Measurements from ENCODE around the gene ATP8B3. TPM values are rescaled to one million over a fixed set of nuclear protein-coding genes. Genes with fewer than 3 reads are reported as not detected.

The ATP8B3 gene
- total RNA-seq, 1 donor from 2014 or later, result 2.9 TPM

DNA sequence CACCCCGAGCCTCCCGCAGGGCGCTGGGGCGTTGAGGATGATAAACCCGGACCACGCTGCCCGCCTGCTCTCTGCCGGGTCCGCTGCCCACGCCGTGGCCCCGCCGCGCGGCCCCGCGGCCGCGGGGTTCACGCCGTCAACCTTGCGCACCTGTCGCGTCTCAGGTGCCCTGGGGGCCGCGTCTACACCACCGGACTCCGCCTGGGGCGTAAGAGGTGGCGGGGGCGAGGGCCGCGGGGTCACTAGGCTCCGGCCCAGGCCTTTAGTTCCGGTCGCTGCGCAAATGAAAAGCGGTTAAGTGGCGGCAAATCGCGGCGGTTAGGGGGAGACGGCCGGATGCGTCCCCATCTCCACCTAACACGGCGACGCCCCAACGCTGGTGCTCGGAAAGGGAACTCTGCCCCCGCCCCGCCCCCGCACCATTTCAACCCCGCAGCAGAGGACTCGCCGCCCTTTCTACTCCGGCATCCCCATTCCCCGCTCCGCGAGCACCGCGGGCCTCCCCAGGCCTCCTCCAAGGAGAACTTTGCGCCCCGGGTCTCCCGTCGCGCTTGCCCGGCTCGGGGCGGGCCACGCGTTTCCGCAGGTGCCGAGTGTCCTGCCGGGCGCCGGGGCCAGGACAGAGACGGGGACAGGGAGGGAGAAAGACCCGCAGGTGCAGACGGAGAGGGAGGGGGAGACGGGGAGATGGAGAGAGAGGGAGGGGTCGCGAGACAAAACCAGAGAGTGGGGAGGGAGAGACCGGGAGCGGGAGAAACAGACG lies 54.4 kb downstream of the ATP8B3 start:
- DNase-seq (ENCODE audit: low spot score), result no peak

DNA sequence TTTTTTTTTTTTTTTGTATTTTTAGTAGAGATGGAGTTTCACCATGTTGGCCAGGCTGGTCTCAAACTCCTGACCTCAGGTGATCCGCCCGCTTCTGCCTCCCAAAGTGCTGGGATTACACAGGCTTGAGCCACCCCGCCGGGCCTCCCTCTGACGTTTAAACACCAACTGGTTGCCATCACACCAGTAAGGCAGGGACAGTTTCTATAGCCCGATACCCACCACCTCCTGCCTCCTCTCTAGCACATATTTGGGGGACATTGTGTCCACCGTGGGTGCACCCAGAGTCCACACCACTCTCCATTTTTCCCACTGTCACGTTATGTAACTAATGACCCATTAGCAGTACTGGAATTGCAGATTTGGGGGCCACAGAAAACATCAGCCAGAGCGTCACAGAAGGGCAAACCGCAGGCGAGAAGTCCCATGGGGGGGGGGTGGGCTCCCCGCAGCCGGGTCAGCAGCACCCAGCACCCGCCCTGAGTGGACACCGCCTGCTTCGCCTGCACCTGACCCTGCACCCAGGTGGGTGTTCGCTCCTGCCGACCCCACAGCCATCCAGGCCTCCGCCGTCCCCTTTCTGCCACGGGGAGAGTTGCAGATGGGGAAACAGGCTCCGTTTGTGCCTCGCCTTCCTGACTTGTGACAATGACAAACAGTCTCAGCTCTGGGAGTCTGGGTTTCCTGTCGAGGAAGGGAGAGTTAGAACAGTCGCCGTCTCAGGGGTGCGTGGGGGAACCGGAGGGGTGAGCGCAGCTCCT lies 55.2 kb downstream of the ATP8B3 start:
- no peak for DNase-seq (ENCODE audit: low spot score)

DNA sequence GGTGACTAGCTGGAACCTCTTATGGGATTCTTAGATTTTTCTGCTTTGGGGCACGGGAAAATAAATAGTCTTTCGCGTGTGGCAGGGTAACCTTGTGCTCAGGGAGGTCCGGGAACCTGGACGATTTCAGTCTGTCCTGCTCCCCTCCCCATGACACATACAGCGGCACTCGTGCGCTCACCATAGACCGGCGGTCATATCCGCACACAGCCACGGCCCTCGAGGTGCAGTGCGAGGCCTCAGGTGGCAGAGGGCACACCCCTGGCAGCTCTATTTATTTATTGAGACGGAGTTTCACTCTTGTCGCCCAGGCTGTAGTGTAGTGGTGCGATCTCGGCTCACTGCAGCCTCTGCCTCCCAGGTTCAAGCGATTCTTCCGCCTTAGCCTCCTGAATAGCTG lies 55.8 kb downstream of the ATP8B3 start:
- DNase-seq (ENCODE audit: low spot score), result no peak

DNA sequence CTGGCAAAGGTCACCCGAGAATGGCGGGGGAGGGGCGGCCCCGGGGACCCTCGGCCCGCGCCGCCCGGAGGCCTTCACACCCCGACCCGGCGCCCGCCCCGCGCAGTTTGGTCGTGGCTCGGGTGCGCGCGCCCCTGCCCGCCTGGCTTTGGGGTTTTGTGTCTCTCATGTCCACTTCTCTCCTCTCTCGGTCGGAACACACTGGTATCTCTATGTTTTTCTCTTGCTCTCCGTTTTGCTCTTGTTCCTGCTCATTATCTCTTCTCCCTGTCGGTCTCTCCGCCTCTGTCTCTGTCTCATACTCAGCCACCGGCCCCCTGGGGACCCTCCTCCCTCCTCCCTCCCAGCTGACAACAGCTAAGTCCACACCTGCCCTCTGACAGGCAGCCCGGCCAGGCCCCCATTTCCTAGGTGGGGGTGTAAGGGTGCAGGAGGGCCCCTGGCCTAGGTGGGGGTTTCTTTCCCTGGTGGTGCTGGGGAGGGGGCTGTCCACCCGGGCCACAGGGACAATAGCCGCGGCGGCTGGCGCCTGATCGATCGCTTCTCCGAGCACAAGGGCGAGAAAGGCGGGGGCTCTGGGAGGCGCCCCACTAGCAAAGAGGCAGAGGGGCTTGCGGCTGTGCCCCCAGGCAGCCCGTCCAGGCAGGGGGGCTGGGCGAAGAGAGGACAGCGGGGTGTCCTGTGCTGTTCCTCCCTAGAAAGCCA lies 56.5 kb downstream of the ATP8B3 start:
- DNase-seq (ENCODE audit: low spot score), result no peak

GRCh38 chr19:1754636-1755466 lies 57.2 kb downstream of the ATP8B3 start:
- no peak for DNase-seq (ENCODE audit: low spot score)

DNA sequence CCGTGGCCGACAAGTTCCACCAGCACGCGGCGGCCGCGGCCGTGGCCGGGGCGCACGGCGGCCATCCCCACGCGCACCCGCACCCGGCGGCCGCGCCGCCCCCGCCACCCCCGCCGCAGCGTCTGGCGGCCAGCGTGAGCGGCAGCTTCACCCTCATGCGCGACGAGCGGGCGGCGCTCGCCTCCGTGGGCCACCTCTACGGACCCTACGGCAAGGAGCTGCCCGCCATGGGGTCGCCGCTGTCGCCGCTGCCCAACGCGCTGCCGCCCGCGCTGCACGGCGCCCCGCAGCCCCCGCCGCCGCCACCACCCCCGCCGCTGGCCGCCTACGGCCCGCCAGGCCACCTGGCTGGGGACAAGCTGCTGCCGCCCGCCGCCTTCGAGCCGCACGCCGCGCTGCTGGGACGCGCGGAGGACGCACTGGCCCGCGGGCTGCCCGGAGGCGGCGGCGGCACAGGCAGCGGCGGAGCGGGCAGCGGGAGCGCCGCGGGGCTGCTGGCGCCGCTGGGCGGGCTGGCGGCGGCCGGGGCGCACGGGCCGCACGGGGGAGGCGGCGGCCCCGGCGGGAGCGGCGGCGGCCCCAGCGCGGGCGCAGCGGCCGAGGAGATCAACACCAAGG lies 57.9 kb downstream of the ATP8B3 start:
- DNase-seq (ENCODE audit: low spot score), result no peak

- DNase-seq (ENCODE audit: low spot score), result no peak
These were observed 59.0 kb downstream of the ATP8B3 start, which contains the start of gene ONECUT3 for GRCh38 chr19:1752757-1753728. ONECUT3 (plus strand) TSS chr19:1753506; CDS start chr19:1753663, 157 bp downstream.

- DNase-seq (ENCODE audit: low spot score), result no peak
These were observed 59.9 kb downstream of the ATP8B3 start for GRCh38 chr19:1752009-1752756.

DNA sequence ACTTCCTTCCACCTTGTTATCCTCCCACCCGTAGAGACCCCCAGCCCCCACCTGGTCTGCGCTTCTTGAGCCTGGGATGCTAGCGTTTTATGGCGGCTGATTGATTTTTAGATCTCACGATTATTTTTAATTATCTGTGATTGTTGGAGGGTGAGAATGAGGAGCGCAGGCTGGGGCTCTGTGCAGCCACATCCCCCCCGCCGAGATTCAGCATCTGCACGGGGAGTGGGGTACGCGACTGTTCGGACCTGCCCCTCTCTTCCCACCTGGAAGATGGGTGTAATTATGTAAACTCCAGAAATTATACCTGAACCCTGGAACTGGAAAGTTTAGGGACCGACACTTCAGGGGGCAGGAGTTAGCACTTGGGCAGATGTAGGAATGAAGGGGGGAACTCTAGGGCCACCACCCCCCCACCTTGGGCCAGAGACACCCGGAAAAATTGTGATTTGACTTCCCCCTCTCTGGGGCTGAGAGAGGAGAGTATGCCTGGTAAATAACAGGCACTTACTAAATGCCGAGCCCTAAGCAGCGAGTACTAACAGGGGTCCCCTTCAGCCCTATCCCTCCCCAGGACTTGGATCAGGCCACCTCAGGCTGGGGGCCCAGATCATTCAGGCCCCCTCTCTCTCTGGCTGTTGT lies 60.6 kb downstream of the ATP8B3 start:
- no peak for DNase-seq (ENCODE audit: low spot score)

DNA sequence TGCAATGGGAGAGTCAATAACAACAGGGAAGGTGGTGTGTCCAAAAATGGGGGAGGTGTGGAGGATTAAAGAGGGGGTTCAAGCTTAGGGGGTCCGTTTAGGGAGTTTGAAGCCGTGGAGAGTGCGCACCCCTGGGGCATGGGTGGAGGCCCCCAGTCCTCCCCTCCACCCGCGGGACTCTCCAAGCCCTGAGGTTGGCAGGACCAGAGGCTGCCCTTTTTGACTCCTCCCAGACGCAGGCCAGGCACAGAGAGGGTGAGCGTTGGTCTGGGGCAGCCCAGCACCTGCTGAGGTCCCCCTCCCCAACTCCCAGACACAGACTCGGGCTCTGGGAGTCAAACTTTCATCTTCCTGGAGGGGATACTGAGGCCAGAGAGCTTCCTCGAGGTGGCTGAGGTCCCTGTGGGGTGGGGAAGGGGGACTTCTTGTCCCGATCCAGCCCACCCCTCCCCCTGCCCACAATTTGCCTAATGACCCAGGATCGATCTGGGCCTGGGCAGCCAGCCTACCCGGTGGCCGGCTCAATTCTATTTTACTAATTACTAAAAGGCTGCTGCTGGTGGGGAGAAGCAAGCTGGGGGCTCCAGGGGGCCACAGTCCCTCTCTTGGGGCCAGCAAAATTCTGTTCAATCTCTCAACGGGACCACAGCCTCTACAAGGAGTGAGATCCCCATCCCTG lies 61.6 kb downstream of the ATP8B3 start:
- DNase-seq (ENCODE audit: low spot score), result no peak

DNA sequence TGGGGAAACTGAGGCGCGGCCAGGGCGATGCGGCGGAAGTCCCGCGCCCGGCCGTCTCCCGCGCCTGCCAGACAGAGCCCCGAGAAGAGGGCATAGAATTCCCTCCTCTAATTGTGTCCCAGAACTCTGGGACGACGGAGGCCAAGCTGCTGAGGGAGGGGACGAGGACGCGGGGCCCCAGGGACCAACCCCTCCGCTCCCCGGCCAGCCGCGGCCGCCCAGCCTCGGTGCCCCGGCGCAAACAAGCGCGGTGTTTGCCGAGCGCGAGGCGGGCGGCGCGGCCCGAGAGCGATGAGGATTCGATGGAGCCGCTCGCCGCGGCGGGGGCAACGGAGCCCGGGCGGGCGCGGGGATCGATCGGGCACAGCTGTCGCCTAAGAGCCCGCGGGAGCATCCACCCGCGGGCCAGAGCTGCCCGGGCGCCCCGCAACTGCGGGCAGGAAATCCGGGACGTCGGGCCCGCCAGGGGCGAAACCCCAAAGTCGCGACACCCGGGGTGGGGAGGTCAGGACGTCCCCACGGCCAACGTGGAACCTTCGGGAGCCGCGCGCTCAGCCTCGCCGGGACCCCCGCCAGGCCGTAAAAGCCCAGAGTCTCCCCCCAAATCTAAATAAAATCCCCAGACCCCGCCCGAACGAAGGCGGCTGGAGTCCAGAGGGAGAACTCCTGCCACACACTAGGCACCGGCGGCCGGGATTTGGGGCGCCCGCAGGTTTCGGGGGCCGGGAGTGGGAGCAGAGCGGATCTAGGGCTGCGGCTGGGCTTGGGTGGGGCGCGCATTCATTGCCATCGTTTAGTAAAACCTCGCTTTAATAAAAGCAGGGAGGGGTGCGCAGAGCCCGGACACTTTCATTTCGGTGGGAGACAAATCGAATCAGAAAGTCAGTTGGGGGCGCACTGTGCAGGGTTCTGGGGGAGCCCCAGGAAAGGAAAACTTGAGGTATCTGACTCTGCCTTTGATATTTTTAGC lies 62.4 kb downstream of the ATP8B3 start:
- DNase-seq (ENCODE audit: low spot score), result no peak

DNA sequence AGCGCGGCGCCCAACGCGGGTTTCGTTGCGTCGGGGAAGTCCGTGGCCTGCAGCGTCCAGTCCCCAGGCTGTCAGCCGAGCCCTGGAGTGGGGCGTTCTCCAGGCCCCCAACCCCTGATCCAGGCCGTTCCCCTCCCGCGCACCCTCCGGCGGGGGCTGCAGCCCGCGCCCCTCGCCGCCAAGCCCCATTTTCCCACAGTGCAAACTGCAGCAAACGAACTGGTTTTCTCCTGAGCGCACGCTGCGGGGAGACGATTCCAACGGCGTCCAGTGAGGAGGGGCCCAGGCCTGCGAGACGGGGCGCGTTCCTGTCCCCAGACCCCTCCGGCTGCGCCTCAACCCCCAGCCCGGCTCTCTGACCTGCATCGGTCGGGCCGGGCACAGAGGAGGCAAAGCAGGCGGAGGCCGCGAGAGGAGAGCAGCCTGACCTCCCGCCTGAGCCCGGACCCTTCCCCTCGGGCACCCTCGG lies 63.2 kb downstream of the ATP8B3 start:
- DNase-seq (ENCODE audit: low spot score), result no peak

- peak; percentile 40 for DNase-seq (ENCODE audit: low spot score)
These were observed 63.8 kb downstream of the ATP8B3 start for GRCh38 chr19:1748115-1748872.

- peak; percentile 78 for DNase-seq (ENCODE audit: low spot score)
These were observed 64.6 kb downstream of the ATP8B3 start for GRCh38 chr19:1747285-1748114.

All from mucosa of gallbladder (tissue), 1 donor.